DMS 273 (cell line): ENCODE results near the gene RNF145.

Experiments
- DNase-seq: peaks from one replicate; lab custom pipeline; 2025; ENCODE audit not compliant: unreplicated experiment; lab: John Stamatoyannopoulos, UW

Gene RNF145

GRCh38 chr5:159195775-159196174 is 13.6 kb downstream of the RNF145 start:
- DNase-seq, result no peak

GRCh38 chr5:159190170-159190569 is 19.2 kb downstream of the RNF145 start:
- no peak for DNase-seq

- no peak for DNase-seq
Observed at GRCh38 chr5:159189310-159189709, 20.0 kb downstream of the RNF145 start.

- no peak for DNase-seq
Observed at GRCh38 chr5:159187719-159188118, 21.6 kb downstream of the RNF145 start.

GRCh38 chr5:159186319-159186718 is 23.0 kb downstream of the RNF145 start:
- no peak for DNase-seq

GRCh38 chr5:159185773-159186172 is 23.6 kb downstream of the RNF145 start:
- no peak for DNase-seq

GRCh38 chr5:159184858-159185381 is 24.4 kb downstream of the RNF145 start:
- no peak for DNase-seq

- no peak for DNase-seq
Observed at GRCh38 chr5:159184236-159184635, 25.1 kb downstream of the RNF145 start.

GRCh38 chr5:159183247-159183646 is 26.1 kb downstream of the RNF145 start:
- DNase-seq, result no peak

GRCh38 chr5:159182691-159183090 is 26.7 kb downstream of the RNF145 start:
- DNase-seq, result no peak

GRCh38 chr5:159181651-159182050 is 27.7 kb downstream of the RNF145 start:
- no peak for DNase-seq

- DNase-seq, result no peak
Observed at GRCh38 chr5:159181152-159181551, 28.2 kb downstream of the RNF145 start.

- no peak for DNase-seq
Observed at GRCh38 chr5:159179529-159180305, 29.6 kb downstream of the RNF145 start.

- DNase-seq, result no peak
Observed at GRCh38 chr5:159178978-159179377, 30.4 kb downstream of the RNF145 start.

GRCh38 chr5:159175547-159175946 is 33.8 kb downstream of the RNF145 start:
- DNase-seq, result no peak

- DNase-seq, result no peak
Observed at GRCh38 chr5:159174511-159175168, 34.7 kb downstream of the RNF145 start.

- DNase-seq, result no peak
Observed at GRCh38 chr5:159171274-159171673, 38.1 kb downstream of the RNF145 start.

GRCh38 chr5:159170021-159170420 is 39.3 kb downstream of the RNF145 start:
- DNase-seq, result no peak

- DNase-seq, result no peak
Observed at GRCh38 chr5:159166416-159166815, 42.9 kb downstream of the RNF145 start.

GRCh38 chr5:159163701-159164046 is 45.7 kb downstream of the RNF145 start:
- no peak for DNase-seq

- DNase-seq, result no peak
Observed at GRCh38 chr5:159163027-159163700, 46.2 kb downstream of the RNF145 start.
